ACHN (cell line): Measurements from ENCODE around the gene LRRC3B.

Source experiments
- DNase-seq: peaks from one replicate; pipeline ENCODE4 v3.0.0-alpha.2; 2015
- in situ Hi-C: cut with HindIII; loops from 2 replicates; pipeline ENCODE4 v1.10.0; 2017; ENCODE audit warnings: low sequenced_read_pairs, low pct_ligation_motif_present, low pct_unique_long_range_greater_than_20kb

LRRC3B gene

DNA sequence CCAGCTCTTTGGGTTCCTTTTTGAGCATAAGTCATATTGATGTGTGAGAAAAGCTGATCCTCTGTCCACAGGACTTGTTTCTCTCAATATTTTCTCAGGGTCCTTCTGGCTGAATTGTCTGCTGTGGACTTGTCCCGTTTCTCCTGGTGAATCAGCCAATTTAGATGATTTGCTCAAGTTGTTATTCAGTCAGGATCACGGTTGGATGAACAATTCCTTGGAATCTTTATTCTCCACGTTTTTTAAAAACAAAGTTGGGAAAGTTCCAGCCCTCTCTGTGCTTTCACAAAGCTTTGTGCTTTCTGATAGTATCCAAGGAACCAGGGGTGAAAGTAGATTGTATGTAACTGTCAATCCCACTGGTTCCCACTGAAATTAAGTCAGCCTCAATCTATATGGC, 61.3 kb downstream of the LRRC3B start:
- in situ Hi-C loops, result no loop called here
- no peak for DNase-seq

- in situ Hi-C loops, result no loop called here
- DNase-seq, result no peak
Observed at GRCh38 chr3:26687466-26687865, 64.9 kb downstream of the LRRC3B start.

GRCh38 chr3:26699553-26699952, 77.0 kb downstream of the LRRC3B start:
- in situ Hi-C loops, result no loop called here
- DNase-seq, result no peak

DNA sequence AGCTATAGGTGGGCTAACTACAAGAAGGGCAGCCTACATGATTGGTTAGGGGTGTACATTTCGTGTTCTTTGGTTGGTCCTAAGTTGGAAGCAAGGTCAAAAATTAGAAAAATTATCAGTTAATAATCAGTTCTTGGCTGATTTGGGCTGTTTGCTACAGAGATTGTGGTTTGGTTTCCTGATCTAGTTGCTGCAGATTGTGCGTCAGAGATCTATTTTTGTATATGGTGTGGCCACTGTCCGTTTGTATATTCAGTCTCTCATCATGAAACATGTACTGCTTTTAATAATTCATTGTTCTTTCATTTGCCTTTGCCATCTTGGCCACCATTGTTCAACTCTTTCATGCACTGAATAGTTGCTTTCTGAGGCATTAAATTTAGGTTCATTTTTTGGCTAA, 80.9 kb downstream of the LRRC3B start:
- no peak for DNase-seq
- in situ Hi-C loops, result no loop called here

DNA sequence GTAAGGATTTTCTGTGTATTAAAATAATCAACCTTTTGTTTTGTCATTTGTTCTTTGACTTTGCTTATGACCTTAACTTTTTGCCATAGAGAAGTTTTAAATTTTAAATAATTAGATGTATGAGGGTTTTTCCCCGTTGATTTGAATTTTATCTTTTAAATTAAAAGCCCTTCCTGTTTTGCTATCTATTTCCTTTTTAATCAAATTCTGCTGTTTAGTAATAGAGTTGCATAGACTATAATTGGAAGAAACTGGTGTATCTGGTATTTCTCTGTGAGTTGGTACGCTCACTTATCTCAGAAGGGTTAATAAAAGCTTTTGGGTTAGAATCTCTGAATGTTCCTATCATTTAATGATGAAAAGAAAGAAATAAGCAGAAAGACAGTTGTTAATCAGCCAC, 82.2 kb downstream of the LRRC3B start:
- DNase-seq, result no peak
- in situ Hi-C loops, result no loop called here

GRCh38 chr3:26708501-26708900, 85.9 kb downstream of the LRRC3B start:
- DNase-seq, result no peak
- in situ Hi-C loops, result no loop called here

DNA sequence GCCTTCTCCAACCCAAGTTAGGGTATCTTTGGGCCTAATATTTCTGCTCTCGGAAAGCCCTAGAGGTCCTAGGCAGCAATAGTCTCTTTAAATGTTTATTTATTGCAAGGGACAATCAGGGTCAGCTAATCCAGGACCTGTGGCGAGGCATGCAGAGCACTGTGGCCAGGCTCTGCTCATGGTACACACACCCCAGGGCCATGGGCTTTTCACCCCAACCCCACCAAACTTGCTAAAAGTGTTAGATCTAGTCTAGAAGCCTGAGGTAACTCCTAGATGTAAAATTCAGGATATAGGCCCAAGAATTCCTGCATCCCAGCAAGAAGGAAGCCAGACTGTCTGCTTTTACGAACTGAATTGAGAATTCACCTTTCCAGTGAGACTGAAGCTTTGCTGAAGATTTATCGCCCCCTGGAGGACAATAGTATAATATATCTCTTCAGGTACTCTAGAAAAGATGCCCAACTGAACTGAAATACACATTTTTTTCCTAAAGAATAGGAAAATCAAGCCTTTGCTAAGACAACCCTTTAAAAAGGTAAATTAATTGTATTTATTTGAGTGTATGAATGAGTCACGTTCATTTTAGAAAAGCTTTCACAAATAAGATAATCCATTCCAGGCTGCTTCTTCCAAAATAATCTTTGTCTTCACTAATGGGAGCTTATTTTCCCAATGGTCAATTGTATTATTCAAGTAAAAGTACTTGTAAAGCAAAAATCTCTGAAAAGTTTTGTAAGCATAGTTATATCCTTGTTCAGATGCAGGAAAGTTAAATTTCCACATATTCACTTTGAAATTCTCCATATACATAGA, 89.8 kb downstream of the LRRC3B start:
- in situ Hi-C loops, result no loop called here
- peak; percentile 51 for DNase-seq

DNA sequence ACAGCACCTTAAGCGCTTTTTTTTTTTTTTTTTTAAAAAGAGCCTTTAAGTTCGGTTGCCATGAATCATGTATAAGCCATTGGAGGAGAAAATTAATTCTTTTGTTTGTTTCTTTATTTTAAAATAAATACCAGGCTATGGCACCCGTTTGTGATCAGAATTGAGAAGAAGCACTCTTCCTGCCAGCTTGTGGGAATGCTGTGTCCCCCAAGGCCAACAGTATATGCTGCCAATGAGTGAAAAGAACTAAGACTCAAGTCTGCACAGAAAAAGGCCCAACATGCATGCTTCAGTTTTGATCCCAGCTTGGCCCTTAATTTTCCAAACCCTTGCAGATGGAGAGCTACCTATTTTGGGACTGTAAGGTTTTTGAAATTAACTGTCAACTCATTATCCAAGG, 90.5 kb downstream of the LRRC3B start:
- in situ Hi-C loops, result no loop called here

DNA sequence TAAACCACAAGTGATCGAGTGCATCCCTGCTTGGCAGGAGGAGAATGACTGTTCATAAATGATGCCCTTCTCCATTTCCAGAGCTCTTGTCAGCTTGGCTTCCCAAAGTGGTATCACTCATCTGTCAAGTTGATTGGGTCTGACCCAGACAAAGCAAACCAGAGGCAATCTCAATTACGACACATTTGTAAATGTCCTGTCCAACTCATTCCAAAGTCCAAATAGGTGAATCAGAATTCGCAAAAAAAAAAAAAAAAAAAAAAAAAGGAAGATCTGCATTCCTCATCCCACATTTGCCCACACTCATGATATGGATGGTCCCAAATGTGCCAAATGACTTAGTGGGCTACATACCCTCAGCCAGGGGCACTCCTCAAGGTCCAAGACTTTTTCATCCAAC, 91.9 kb downstream of the LRRC3B start:
- DNase-seq, result no peak

More for the DNA sequence above, 90.5 kb downstream of the LRRC3B start:
- DNase-seq, result no peak

GRCh38 chr3:26715431-26715830, 92.9 kb downstream of the LRRC3B start:
- in situ Hi-C loops, result no loop called here
- DNase-seq, result no peak

More for the DNA sequence above, 91.9 kb downstream of the LRRC3B start:
- in situ Hi-C loops, result no loop called here

- no peak for DNase-seq
- in situ Hi-C loops, result no loop called here
Observed at GRCh38 chr3:26718315-26718714, 95.7 kb downstream of the LRRC3B start.

DNA sequence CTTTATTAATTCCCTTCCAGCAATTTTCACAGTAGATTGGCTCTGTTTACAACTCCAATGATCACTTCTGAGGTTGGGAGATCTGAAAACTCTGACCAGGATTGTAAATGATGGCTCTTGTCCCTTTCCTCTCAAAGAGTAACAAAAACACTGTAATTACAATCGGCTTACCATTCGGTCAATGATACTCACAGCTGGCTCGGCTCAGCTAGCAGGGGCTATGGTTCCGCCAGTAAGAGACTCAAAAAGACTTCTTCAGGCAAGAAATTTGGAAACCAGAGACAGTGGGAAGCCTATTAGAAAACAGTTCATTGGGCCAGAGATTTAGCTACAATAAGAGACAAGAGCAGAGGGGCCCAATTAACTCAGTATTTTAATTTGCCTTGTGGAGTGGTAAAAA, 96.6 kb downstream of the LRRC3B start:
- no peak for DNase-seq
- in situ Hi-C loops, result no loop called here

- in situ Hi-C loops, result no loop called here
- no peak for DNase-seq
Observed at GRCh38 chr3:26721047-26721446, 98.5 kb downstream of the LRRC3B start.

DNA sequence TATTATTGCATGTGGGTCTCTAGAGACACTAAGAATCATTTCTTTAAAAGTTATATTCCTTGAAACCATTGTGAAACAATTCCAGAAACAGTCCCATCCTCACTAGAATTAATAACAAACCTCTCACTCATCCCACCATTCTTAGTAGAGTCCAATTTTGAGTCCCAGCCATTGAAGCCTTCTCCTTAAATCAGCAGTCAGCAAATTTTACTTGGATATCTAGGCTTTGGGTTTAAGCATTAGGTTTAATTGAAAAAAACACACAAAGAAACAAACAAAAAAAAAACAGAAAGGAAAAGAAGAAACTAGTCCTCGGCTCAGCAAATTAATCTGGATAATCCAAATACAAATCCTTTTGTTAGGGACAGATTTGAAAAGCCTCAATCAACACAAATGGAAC, 109.3 kb downstream of the LRRC3B start:
- in situ Hi-C loops, result no loop called here
- DNase-seq, result no peak

GRCh38 chr3:26750263-26750662, 127.7 kb downstream of the LRRC3B start:
- DNase-seq, result no peak
- in situ Hi-C loops, result no loop called here

DNA sequence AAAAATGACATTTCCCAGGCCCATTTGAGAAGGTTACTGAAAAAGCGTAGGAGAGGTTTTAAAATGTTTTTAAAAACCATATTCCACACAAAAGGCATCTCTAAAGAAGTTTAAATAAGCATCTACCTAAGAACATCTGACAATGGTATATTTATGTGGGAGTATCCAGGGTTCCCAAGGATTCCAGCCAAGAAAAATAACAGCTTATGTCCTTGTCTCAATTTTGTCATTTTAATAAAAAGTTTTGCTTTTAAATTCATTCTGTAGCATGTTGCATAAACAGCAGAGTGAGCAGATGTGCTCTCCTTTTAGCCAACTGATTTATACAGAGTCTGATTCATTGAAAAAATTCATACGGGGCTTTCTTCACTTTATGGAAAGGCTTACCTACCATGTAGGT, 129.9 kb downstream of the LRRC3B start:
- no peak for DNase-seq
- in situ Hi-C loops, result no loop called here

DNA sequence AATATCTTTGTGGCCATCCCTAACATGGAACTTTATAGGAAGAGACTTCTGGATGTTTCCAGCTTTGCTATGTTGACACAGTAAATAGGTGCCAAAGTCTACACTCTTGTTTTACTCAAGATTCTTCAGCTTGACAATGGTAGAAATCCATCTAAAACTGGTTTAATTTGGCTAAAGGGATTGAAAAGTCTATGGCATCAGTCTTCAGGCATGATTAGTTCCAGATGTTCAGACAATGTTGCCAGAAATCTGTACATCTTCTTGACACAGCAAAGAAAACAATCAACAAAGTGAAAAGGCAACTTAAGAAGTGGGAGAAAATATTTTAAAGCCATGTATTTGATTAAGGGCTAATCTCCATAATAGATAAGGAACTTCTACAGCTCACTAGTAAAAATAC, 130.5 kb downstream of the LRRC3B start:
- in situ Hi-C loops, result no loop called here
- DNase-seq, result no peak

GRCh38 chr3:26757978-26758377, 135.4 kb downstream of the LRRC3B start:
- in situ Hi-C loops, result no loop called here
- no peak for DNase-seq
